Measurements from ENCODE around the gene OSBPL9.

- TF ChIP-seq EZH2phosphoT487 (IDR thresholded peaks at IDR 0.05; ENCODE audit: low read length) (no peak), EZH2 (optimal IDR thresholded peaks at IDR 0.05; ENCODE audit: low read depth, low read length) (no peak)
- TF ChIP-seq, protein P1, sequence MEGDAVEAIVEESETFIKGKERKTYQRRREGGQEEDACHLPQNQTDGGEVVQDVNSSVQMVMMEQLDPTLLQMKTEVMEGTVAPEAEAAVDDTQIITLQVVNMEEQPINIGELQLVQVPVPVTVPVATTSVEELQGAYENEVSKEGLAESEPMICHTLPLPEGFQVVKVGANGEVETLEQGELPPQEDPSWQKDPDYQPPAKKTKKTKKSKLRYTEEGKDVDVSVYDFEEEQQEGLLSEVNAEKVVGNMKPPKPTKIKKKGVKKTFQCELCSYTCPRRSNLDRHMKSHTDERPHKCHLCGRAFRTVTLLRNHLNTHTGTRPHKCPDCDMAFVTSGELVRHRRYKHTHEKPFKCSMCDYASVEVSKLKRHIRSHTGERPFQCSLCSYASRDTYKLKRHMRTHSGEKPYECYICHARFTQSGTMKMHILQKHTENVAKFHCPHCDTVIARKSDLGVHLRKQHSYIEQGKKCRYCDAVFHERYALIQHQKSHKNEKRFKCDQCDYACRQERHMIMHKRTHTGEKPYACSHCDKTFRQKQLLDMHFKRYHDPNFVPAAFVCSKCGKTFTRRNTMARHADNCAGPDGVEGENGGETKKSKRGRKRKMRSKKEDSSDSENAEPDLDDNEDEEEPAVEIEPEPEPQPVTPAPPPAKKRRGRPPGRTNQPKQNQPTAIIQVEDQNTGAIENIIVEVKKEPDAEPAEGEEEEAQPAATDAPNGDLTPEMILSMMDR (IDR thresholded peaks at IDR 0.05; ENCODE audit: low read length) = no peak
These were observed 52.4 kb downstream of the OSBPL9 start for GRCh38 chr1:51669272-51669671.

All from MM.1S (cell line).